Sigmoid colon (tissue), 7 donors: ENCODE data around the gene DNMT1. TPM values are rescaled to one million over a fixed set of nuclear protein-coding genes. Genes with fewer than 3 reads are reported as not detected.

Experiments
- DNase-seq: peaks from one replicate; pipeline ENCODE4 v3.0.0-alpha.2; 2019
- H3K27ac ChIP-seq, 4 donors: fragments of 200-600 bp; sonication (generic); one replicate each; pipeline ENCODE4 v1.5.1; 2016 to 2019; ENCODE audit warnings: mild to moderate bottlenecking in 1 of 4
- H3K27me3 ChIP-seq, 3 donors: fragments of 200-600 bp; sonication (generic); one replicate each; pipeline ENCODE4 v1.5.1; 2019; ENCODE audit warnings: mild to moderate bottlenecking in 1 of 3
- H3K36me3 ChIP-seq, 4 donors: fragments of 200-600 bp; sonication (generic); one replicate each; pipeline ENCODE4 v1.5.1; 2016 to 2019
- H3K4me1 ChIP-seq, 4 donors: fragments of 200-600 bp; sonication (generic); one replicate each; pipeline ENCODE4 v1.5.1; 2017 to 2019
- H3K4me3 ChIP-seq, 4 donors: fragments of 200-600 bp; sonication (generic); one replicate each; pipeline ENCODE4 v1.5.1; 2017 to 2019; ENCODE audit warnings: mild to moderate bottlenecking in 2 of 4, moderate library complexity in 1 of 4
- H3K9me3 ChIP-seq, 4 donors: fragments of 200-600 bp in 3 of 4; sonication (generic) in 3 of 4; one replicate each; pipeline versions ENCODE4 v1.5.1 to v1.6.1; 2013 to 2019
- CTCF ChIP-seq, 4 experiments: fragments of 450-650 bp in 3 of 4; fragments of 200-600 bp in 1 of 4; IDR thresholded peaks; one replicate each; pipeline ENCODE4 v1.5.1; 2016 to 2019; ENCODE audit warnings: antibody characterized with exemption in 4 of 4, mild to moderate bottlenecking in 3 of 4, moderate library complexity in 2 of 4
- EP300 ChIP-seq, 4 donors: sonication (generic); formaldehyde crosslinking; IDR thresholded peaks; one replicate each; pipeline ENCODE4 v1.6.1; 2017; ENCODE audit warnings: antibody characterized with exemption in 4 of 4
- POLR2A ChIP-seq, 2 donors: fragments of 450-650 bp; IDR thresholded peaks; one replicate each; pipeline ENCODE4 v1.6.1; 2016; ENCODE audit warnings: antibody characterized with exemption in 2 of 2, mild to moderate bottlenecking in 2 of 2, moderate library complexity in 2 of 2
- POLR2AphosphoS5 ChIP-seq, 4 donors: sonication (generic); formaldehyde crosslinking; IDR thresholded peaks; one replicate each; pipeline ENCODE4 v1.6.1; 2017; ENCODE audit warnings: antibody characterized with exemption in 4 of 4
- WGBS, 2 donors: extraction: QIAGEN DNeasy Blood & Tissue Kit; methylation state at CpG; one replicate each; pipeline ENCODE4 v1.1.7; 2013; 5-methylcytosine and 5-hydroxymethylcytosine counted together
- intact Hi-C: fragments of 100-400 bp; cut with DNase I; formaldehyde crosslinking; loops from one replicate; pipeline ENCODE4 v1.15.1; 2023
- polyA plus RNA-seq, 3 donors: library from polyadenylated mRNA; stranded (reverse); fragments of 200-250 nt; gene quantifications; one replicate each; pipeline ENCODE4 v1.2.3, GENCODE V29; 2013
- total RNA-seq, 4 donors: library from RNA; depleted of rRNA; stranded (reverse); fragments of >200 nt; gene quantifications; one replicate each; pipeline ENCODE4 v1.1.0, GENCODE V29; 2016
- donor health status: healthy with polysubstance abuse.
- donor health status: Bipolar disorder and iron deficiency.
- donor health status: healthy.

DNMT1 gene
- total and polyA plus RNA-seq, 7 donors: 12.0 to 47.9 (median 24.5) TPM

GRCh38 chr19:10149427-10149826 lies 45.3 kb downstream of the DNMT1 start:
- Histone ChIP-seq H3K27ac (no peak overlapping the region), H3K27me3 (no peaks in the 10 kb centered on the region), H3K4me3 (no peak overlapping the region), H3K4me1 (no peaks in the 10 kb centered on the region), H3K9me3 (no peaks in the 10 kb centered on the region), H3K36me3 (peaks cover 25 to 92% (median 62%) of the 10 kb centered on the region in 4 donors)
- DNase-seq: no peak
- TF ChIP-seq CTCF (IDR thresholded peaks at IDR 0.05): no peak
- intact Hi-C loops: no loop called here
- WGBS, 2 donors: 97% methylated on average over 12 of the region's 12 CpGs

- intact Hi-C loops: no loop called here
- TF ChIP-seq EP300 (IDR thresholded peaks at IDR 0.05) (no peak), CTCF (IDR thresholded peaks at IDR 0.05) (no peak), POLR2AphosphoS5 (IDR thresholded peaks at IDR 0.05) (no peak), POLR2A (IDR thresholded peaks at IDR 0.05) (no peak)
- Histone ChIP-seq H3K9me3 (no peaks in the 10 kb centered on the region), H3K36me3 (peaks cover 30 to 94% (median 68%) of the 10 kb centered on the region in 4 donors), H3K4me3 (no peak overlapping the region), H3K4me1 (no peaks in the 10 kb centered on the region), H3K27me3 (no peaks in the 10 kb centered on the region), H3K27ac (no peak overlapping the region)
- DNase-seq: no peak
- WGBS, 2 donors: 95 to 96% methylated on average over 14 of the region's 14 CpGs
Observed at GRCh38 chr19:10146142-10146541, 48.6 kb downstream of the DNMT1 start.

GRCh38 chr19:10145031-10145430 lies 49.7 kb downstream of the DNMT1 start:
- intact Hi-C loops: no loop called here
- WGBS, 2 donors: 93 to 94% methylated on average over 10 of the region's 10 CpGs
- H3K36me3 ChIP-seq: peaks cover 19 to 94% (median 67%) of the 10 kb centered on the region in 4 donors

GRCh38 chr19:10144361-10144760 lies 50.4 kb downstream of the DNMT1 start:
- no peak for TF ChIP-seq POLR2A (IDR thresholded peaks at IDR 0.05)
- TF ChIP-seq CTCF (IDR thresholded peaks at IDR 0.05): no peak
- no peak for TF ChIP-seq POLR2AphosphoS5 (IDR thresholded peaks at IDR 0.05)
- no peak for TF ChIP-seq EP300 (IDR thresholded peaks at IDR 0.05)
- Histone ChIP-seq H3K9me3 (no peaks in the 10 kb centered on the region), H3K4me3 (no peak overlapping the region), H3K36me3 (peaks cover 17 to 94% (median 69%) of the 10 kb centered on the region in 4 donors), H3K27me3 (no peaks in the 10 kb centered on the region), H3K27ac (no peak overlapping the region), H3K4me1 (no peaks in the 10 kb centered on the region)
- 89 to 96% methylated on average over 10 of the region's 10 CpGs for WGBS, 2 donors
- no peak for DNase-seq
- intact Hi-C loops: no loop called here

More at GRCh38 chr19:10145031-10145430, 49.7 kb downstream of the DNMT1 start:
- no peak for DNase-seq
- TF ChIP-seq POLR2AphosphoS5 (IDR thresholded peaks at IDR 0.05) (no peak), EP300 (IDR thresholded peaks at IDR 0.05) (no peak), POLR2A (IDR thresholded peaks at IDR 0.05) (no peak), CTCF (IDR thresholded peaks at IDR 0.05) (no peak)
- Histone ChIP-seq H3K27ac (no peak overlapping the region), H3K27me3 (no peaks in the 10 kb centered on the region), H3K4me3 (no peak overlapping the region), H3K9me3 (no peaks in the 10 kb centered on the region), H3K4me1 (no peaks in the 10 kb centered on the region)

- no peak overlapping the region for H3K27ac ChIP-seq
Observed at GRCh38 chr19:10143681-10144080, 51.1 kb downstream of the DNMT1 start.

More at GRCh38 chr19:10143681-10144080, 51.1 kb downstream of the DNMT1 start:
- no peak for DNase-seq
- H3K9me3 ChIP-seq: no peaks in the 10 kb centered on the region
- H3K4me3 ChIP-seq: no peak overlapping the region
- WGBS, 2 donors: 84 to 86% methylated on average over 11 of the region's 11 CpGs
- intact Hi-C loops: no loop called here
- no peak for TF ChIP-seq POLR2A (IDR thresholded peaks at IDR 0.05)
- no peak for TF ChIP-seq POLR2AphosphoS5 (IDR thresholded peaks at IDR 0.05)
- no peak for TF ChIP-seq CTCF (IDR thresholded peaks at IDR 0.05)
- TF ChIP-seq EP300 (IDR thresholded peaks at IDR 0.05): no peak
- H3K27me3 ChIP-seq: no peaks in the 10 kb centered on the region
- H3K36me3 ChIP-seq: peaks cover 15 to 96% (median 71%) of the 10 kb centered on the region in 4 donors
- H3K4me1 ChIP-seq: no peaks in the 10 kb centered on the region
